Stimulated activated naive CD8-positive, alpha-beta T cell treated with anti-CD3 and anti-CD28 coated beads, Interleukin-15, Interleukin-2, amounts not matched to agents 100 ng/mL and 50 ng/mL, for 24 hours (primary cell): Measurements from ENCODE around the gene PCCB.
"Not testable (repeated sequence)": the region's sequence is repeated elsewhere in the genome, so short reads cannot be mapped to it uniquely, and the experiment has no call there.

ENCODE experiments used
- H3K27ac Mint-ChIP-seq: one replicate; pipeline ENCODE4 v1.8.0; 2021; ENCODE audit warnings: mild to moderate bottlenecking, mixed read lengths
- H3K27me3 Mint-ChIP-seq: one replicate; pipeline ENCODE4 v1.8.0; 2021; ENCODE audit warnings: mixed read lengths
- H3K36me3 Mint-ChIP-seq: one replicate; pipeline ENCODE4 v1.8.0; 2021; ENCODE audit warnings: low read depth, mixed read lengths
- H3K4me1 Mint-ChIP-seq: one replicate; pipeline ENCODE4 v1.8.0; 2021; ENCODE audit warnings: low read depth, mixed read lengths
- H3K4me3 Mint-ChIP-seq: one replicate; pipeline ENCODE4 v1.8.0; 2021; ENCODE audit warnings: mild to moderate bottlenecking, mixed read lengths
- H3K9me3 Mint-ChIP-seq: one replicate; pipeline ENCODE4 v1.8.0; 2021; ENCODE audit warnings: mixed read lengths

PCCB gene

DNA sequence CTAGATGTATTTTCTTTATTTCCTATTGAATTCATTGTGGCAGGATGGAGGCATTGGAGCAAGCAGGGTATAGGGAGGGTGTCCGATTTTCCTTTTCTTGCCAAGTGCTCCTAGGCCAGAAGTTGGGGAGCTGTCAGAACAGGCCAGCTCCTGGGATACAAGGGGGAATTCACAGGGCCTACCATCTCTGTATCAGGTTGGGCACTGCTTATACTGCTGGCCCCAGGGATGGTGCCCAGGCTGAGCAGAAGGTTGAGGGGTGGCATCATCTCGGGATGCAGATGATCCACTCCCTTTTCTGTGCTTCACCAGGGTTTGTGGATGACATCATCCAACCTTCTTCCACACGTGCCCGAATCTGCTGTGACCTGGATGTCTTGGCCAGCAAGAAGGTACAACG, 79.5 kb downstream of the PCCB start:
- Mint-ChIP-seq H3K27me3 (no peaks in the 10 kb centered on the region), H3K4me3 (no peak overlapping the region), H3K27ac (no peak overlapping the region), H3K9me3 (no peaks in the 10 kb centered on the region), H3K4me1 (peaks cover 9% of the 10 kb centered on the region), H3K36me3 (peaks cover 72% of the 10 kb centered on the region)

DNA sequence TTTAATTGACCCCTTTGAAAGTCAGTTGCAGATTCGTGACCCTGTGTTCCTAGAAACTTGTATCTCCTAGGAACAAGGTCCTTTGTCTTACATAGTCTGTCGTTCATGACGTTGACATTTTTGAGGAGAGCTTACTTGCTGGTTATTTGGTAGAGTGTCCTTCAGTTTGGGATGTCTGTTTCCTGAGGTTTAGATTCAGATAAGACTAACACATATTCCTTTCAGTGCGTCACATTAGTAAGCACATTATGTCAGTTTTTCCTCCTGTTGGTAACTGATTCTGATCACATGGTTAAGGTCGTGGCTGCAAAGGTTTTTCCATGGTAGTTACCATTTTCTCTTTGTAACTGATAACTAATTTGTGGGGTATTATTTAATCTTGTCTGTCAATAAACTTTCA, 80.8 kb downstream of the PCCB start:
- Mint-ChIP-seq H3K36me3 (peaks cover 72% of the 10 kb centered on the region), H3K9me3 (no peaks in the 10 kb centered on the region), H3K27me3 (no peaks in the 10 kb centered on the region), H3K4me1 (peaks cover 9% of the 10 kb centered on the region), H3K27ac (no peak overlapping the region), H3K4me3 (no peak overlapping the region)

DNA sequence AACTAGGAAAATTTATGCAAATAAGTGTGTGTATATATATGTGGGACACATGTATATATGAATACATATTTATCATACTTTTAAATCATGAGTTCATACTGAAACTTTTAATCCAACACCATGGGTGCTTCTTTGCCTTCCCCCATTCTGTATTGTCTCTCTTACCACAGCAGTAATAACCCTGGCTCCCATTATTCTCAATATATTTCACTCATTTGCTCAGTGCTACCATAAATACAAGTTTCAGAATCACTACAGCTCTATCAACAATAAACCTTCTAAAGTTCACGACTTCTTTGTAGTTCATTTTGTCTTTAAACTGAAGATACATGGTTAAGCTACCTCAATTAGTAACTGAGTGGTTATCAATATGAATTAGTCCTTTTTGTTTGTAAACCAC, 82.2 kb downstream of the PCCB start:
- H3K4me3 Mint-ChIP-seq = no peak overlapping the region
- peaks cover 9% of the 10 kb centered on the region for H3K4me1 Mint-ChIP-seq
- no peaks in the 10 kb centered on the region for H3K9me3 Mint-ChIP-seq
- no peak overlapping the region for H3K27ac Mint-ChIP-seq
- no peaks in the 10 kb centered on the region for H3K27me3 Mint-ChIP-seq
- peaks cover 74% of the 10 kb centered on the region for H3K36me3 Mint-ChIP-seq

DNA sequence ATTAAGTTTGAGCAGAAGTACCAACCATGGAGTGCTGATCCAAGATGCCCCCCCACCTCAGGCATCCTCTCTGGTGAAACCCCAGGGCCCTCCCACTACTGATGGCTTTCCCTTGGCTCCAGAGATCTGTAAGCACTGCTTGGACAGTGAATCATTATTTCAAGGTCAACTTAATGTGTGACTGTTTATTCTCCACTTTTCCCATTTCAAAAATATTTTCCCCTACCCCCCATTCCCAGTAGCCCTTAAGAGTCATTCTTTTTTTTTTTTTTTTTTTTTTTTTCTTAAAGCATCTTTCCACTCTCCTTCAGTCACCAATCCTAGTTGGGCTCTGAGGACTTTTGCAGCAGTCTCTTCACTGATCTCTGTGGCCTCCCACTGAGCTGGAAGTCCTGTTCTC, 82.6 kb downstream of the PCCB start:
- Mint-ChIP-seq H3K4me1 (peaks cover 9% of the 10 kb centered on the region), H3K36me3 (peaks cover 79% of the 10 kb centered on the region), H3K27me3 (no peaks in the 10 kb centered on the region), H3K9me3 (no peaks in the 10 kb centered on the region), H3K4me3 (no peak overlapping the region), H3K27ac (no peak overlapping the region)

DNA sequence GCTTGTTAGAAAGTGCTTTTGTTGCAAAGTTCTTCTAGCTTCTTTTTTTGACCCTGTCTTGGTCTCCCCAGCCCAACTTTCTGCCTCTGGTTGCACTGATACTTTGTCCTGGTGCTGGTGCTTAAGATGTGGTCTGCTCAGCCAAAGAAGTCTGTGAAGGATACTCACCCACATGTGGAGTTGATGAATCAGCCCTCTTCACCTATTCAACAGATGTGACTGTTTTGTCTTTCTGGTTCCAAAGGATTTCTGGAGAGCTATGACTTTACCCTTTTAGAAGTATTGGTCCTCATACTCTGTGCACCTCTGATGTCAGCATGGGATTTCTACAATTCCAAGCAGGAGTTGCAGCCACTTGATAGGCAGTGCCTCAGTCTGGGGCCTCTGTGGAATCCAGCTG, 84.1 kb downstream of the PCCB start:
- Mint-ChIP-seq H3K4me3 (no peak overlapping the region), H3K4me1 (peaks cover 9% of the 10 kb centered on the region), H3K27ac (peak overlapping the region; percentile 65), H3K27me3 (no peaks in the 10 kb centered on the region), H3K36me3 (peaks cover 75% of the 10 kb centered on the region), H3K9me3 (no peaks in the 10 kb centered on the region)

DNA sequence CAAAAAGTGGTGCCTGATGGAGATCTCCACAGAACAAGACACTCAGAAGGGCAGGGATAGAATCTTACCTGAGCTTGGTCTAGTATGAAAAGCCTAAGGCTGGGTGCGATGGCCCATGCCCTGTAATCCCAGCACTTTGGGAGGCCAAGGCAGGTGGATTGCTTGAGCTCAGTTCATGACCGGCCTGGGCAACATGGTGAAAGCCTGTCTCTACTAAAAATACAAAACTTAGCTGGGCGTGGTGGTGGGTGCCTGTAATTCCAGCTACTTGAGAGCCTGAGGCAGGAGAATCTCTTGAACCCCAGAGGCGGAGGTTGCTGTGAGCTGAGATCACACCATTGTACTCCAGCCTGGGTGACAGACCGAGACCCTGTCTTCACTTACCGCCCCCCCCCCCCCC, 84.6 kb downstream of the PCCB start:
- not testable (repeated sequence) for H3K27me3 Mint-ChIP-seq, H3K4me1 Mint-ChIP-seq, H3K9me3 Mint-ChIP-seq, H3K4me3 Mint-ChIP-seq
- H3K27ac Mint-ChIP-seq = peak overlapping the region; percentile 65
- peaks cover 74% of the 10 kb centered on the region for H3K36me3 Mint-ChIP-seq

DNA sequence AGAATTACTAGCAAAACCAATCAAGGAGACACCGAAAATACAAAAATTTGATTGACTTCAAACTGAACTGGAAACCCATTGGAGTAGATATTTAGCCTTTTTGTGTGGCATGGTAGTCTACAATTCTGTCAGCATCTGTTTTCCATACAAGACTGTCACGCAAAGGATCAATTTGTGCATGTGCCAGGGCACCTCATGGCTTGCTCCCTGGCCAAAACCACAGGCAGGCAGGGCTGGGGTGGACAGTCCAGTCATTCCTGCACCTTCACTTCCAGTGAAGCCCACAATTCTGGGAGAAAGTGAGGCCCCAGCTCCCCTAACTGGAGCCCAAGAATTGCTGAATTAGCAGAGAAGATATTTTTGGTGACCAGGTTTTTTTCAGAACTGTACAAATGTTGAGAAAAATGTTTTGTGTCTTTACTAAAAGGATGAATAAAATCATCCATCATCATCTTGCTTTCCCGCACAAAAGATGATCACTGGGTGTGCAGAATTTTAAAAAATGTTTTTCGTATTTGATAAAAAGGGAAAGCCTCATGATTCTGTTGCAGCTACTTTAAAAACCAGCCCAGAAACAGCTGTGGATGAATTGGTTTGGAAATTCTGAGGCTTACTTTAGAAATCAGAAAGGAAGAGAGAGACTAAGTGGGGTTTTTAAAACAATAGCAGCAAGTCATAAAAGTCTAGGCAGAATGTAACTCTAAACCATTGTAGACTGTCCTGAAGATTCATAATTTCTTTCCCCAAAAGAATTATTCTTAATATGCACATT, 86.4 kb downstream of the PCCB start:
- Mint-ChIP-seq H3K4me1 (peaks cover 4% of the 10 kb centered on the region), H3K27ac (no peak overlapping the region), H3K4me3 (no peak overlapping the region), H3K36me3 (peaks cover 78% of the 10 kb centered on the region), H3K27me3 (no peaks in the 10 kb centered on the region), H3K9me3 (no peaks in the 10 kb centered on the region)

DNA sequence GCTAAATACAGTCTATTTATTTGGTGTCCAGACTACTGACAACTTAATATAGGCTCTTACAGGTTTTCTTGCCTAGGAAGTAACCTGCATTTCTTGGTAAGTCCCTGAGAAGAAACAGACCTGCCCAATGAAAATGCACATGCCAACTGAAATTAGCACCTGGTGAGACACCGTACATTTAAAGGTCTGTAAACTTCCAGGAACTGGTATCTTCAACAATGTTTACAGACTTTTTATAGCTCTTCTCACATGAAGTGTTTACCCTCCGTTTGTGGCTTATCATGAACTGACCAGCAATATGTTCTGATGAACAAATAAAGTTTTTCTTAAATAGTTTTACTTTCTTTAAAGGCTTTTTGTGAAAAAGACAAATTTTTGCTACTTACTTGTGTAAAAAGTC, 93.3 kb downstream of the PCCB start:
- no peak overlapping the region for H3K27ac Mint-ChIP-seq
- H3K27me3 Mint-ChIP-seq = no peaks in the 10 kb centered on the region
- H3K9me3 Mint-ChIP-seq = no peaks in the 10 kb centered on the region
- H3K4me3 Mint-ChIP-seq = no peak overlapping the region
- H3K4me1 Mint-ChIP-seq = no peaks in the 10 kb centered on the region
- H3K36me3 Mint-ChIP-seq = peaks cover 63% of the 10 kb centered on the region

DNA sequence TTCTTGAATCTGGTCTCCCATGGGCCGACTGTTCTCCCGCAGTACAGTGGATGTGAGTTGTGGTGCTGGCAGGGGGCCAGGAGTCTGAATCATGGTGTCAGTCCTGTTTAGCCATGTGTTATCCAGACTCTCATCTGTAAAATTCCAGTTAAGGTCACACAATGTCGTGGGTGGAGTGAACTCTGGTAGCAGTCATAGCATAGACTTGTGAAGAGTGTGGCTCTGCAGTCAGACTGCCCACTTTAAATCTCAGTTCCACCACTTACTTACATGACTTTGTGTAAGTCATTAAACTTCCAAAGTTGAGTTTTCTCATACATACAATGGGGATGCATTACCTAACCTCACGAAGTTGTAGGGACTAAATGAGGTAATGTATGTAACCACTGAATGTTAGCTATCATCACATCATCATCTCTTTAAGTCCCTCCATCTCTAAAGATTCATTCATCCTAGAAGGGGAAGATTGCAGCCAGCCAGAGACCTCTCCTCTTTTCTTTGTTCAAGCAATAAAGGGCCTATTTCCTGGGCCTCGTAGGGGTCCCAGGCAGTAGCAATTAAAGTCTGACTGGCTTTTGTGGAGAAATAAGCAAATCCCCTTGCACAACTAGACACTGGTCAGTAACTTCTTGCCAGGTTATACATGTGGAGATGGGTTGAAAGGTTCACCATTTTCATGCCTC, 93.9 kb downstream of the PCCB start:
- H3K27ac Mint-ChIP-seq = peak overlapping the region; percentile 65
- no peaks in the 10 kb centered on the region for H3K27me3 Mint-ChIP-seq
- peaks cover 63% of the 10 kb centered on the region for H3K36me3 Mint-ChIP-seq
- no peaks in the 10 kb centered on the region for H3K9me3 Mint-ChIP-seq
- no peaks in the 10 kb centered on the region for H3K4me1 Mint-ChIP-seq
- no peak overlapping the region for H3K4me3 Mint-ChIP-seq

DNA sequence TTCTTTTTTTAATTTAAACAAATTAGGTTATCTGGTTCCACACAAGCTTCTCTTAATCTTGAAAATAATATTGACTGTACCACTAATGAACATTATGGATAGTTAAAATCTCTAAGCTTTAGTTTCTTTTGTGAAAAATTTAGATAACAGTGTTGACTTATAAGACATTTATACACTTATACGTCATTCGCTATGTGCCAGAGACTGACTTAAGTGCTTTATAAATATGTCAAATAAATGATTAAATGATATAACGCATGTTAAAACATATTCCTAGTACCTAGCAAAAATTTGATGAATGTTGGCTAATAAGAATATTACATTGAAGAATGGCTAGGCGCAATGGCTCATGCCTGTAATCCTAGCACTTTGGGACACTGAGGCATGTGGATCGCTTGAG, 96.3 kb downstream of the PCCB start:
- H3K27ac Mint-ChIP-seq = no peak overlapping the region

DNA sequence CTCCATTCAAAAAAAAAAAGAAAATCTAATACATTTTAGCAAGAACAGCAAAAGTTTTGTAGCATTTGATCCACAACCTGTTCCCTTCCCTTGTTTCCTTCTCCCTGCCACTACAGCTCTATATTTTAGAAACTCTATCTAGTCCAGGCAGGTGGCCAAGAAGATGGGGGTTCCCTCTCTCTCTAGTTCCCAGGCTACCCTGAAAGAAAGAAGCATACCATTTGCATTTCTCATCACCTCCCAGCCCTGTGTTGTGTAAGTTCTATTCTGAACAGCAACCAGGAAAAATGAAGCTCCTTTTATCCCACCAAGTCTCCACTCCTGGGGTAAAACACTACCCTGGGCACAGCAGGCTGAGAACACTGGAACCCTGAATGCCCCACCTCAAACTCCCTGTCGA, 100.0 kb downstream of the PCCB start:
- Mint-ChIP-seq H3K4me3 (no peak overlapping the region), H3K9me3 (no peaks in the 10 kb centered on the region), H3K27ac (no peak overlapping the region), H3K27me3 (no peaks in the 10 kb centered on the region), H3K36me3 (peaks cover 43% of the 10 kb centered on the region), H3K4me1 (peaks cover 10% of the 10 kb centered on the region)

More for the DNA sequence above, 96.3 kb downstream of the PCCB start:
- Mint-ChIP-seq H3K4me3 (no peak overlapping the region), H3K9me3 (no peaks in the 10 kb centered on the region), H3K4me1 (no peaks in the 10 kb centered on the region), H3K36me3 (peaks cover 49% of the 10 kb centered on the region), H3K27me3 (no peaks in the 10 kb centered on the region)

DNA sequence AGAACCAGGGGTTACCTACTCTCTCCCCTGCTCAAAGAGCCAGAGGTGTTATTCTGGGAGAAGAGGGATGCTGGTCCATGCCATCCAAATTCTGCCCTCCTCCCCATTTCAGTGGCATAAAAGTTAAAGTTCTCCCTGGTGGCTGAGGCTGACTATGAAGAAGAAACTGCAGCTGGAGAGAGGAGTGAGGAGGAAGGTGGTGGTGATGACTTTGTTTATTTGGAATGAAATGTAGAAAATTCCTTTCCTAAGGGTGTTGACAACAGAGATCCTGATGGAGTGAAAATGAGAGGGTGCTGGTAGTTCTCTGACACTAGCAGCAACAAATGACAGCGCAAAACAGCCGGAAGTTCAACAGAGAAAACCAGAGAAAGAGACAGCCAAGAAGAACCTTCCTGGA, 100.4 kb downstream of the PCCB start:
- Mint-ChIP-seq H3K27me3 (no peaks in the 10 kb centered on the region), H3K4me1 (peaks cover 10% of the 10 kb centered on the region), H3K4me3 (no peak overlapping the region), H3K9me3 (no peaks in the 10 kb centered on the region), H3K36me3 (peaks cover 46% of the 10 kb centered on the region), H3K27ac (no peak overlapping the region)

DNA sequence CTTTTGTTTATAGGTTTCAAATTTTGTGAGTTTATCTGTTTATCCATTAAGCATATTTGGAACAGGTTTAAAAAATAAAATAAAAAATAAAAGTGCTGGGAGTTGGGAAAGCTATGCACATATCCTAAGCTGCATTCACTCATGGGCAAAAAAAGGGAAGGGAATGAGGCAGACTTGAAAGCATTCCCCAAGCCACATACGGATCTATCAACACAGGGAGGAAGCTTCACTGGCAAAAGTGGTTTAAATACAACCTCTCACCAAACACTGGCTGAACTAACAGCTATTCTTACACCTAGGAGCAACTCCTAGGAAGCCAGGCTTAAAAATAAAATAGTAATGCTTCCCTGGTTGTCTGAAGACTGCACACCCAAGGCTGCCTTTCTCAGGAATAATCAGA, 101.2 kb downstream of the PCCB start:
- Mint-ChIP-seq H3K27ac (no peak overlapping the region), H3K27me3 (no peaks in the 10 kb centered on the region), H3K4me1 (peaks cover 10% of the 10 kb centered on the region), H3K9me3 (no peaks in the 10 kb centered on the region), H3K36me3 (peaks cover 46% of the 10 kb centered on the region), H3K4me3 (no peak overlapping the region)

DNA sequence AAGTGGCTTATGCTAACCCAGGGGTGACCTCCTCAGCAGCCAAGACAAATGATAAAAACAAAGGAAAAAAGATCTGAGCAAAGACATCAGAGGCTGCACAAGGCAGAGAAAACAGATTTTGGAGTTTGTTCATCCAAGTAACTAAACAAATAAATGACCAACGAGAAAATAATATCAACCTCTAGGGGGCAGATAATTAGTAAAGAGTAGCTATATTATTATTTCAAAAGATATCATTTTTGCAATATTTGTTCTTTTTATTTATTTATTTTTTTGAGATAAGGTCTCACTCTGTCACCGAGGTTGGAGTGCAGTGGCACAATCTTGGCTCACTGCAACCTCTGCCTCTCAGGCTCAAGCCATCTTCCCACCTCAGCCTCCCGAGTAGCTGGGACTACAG, 101.8 kb downstream of the PCCB start:
- H3K9me3 Mint-ChIP-seq = no peaks in the 10 kb centered on the region
- H3K36me3 Mint-ChIP-seq = peaks cover 46% of the 10 kb centered on the region
- H3K4me3 Mint-ChIP-seq = no peak overlapping the region

DNA sequence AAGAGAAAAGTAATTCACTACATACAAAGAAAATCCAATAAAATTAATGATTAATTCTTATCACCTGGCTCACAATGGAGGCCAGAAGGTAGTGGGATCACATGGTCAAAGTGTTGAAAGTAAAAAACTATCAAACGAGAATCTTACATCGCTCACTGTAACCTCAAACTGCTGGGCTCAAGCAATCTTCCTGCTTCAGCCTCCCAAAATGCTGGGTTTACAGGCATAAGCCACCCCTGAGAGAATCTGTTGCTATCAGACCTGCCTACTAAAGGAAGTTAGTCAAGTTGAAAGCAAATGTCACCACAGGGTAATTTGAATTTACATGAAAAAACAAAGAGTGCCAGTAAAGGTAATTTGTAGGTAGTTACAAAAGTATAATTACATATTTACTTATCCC, 103.3 kb downstream of the PCCB start:
- H3K36me3 Mint-ChIP-seq = peaks cover 41% of the 10 kb centered on the region
- no peaks in the 10 kb centered on the region for H3K27me3 Mint-ChIP-seq
- no peak overlapping the region for H3K27ac Mint-ChIP-seq
- no peaks in the 10 kb centered on the region for H3K9me3 Mint-ChIP-seq
- peaks cover 10% of the 10 kb centered on the region for H3K4me1 Mint-ChIP-seq
- no peak overlapping the region for H3K4me3 Mint-ChIP-seq

More for the DNA sequence above, 101.8 kb downstream of the PCCB start:
- peaks cover 10% of the 10 kb centered on the region for H3K4me1 Mint-ChIP-seq
- H3K27me3 Mint-ChIP-seq = no peaks in the 10 kb centered on the region
- no peak overlapping the region for H3K27ac Mint-ChIP-seq

DNA sequence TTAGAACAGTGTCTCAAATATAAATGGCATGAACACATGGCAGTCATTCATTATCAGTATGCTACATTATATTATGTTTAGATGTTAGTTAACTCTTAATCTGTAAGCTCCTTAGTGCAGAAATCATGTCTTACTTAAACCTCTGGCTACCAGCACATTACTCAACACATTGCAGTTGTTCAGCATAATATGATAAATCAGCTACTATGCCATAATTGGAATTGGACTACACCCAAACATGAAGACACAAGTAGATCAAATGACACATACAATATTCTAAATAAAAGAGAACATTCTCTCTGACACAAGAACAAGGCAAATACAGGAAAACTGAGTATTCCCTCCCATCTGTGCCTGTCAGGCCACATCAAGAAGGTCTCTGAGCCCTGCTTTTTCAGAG, 116.1 kb downstream of the PCCB start:
- no peak overlapping the region for H3K4me3 Mint-ChIP-seq
- peaks cover 31% of the 10 kb centered on the region for H3K36me3 Mint-ChIP-seq
- no peak overlapping the region for H3K27ac Mint-ChIP-seq
- no peaks in the 10 kb centered on the region for H3K4me1 Mint-ChIP-seq
- H3K27me3 Mint-ChIP-seq = no peaks in the 10 kb centered on the region
- no peaks in the 10 kb centered on the region for H3K9me3 Mint-ChIP-seq
